Lower leg skin (tissue), 3 donors: ENCODE results near the gene PPP1R18.

Experiments used
- POLR2A ChIP-seq, 2 donors: fragments of 450-650 bp; IDR thresholded peaks; one replicate each; pipeline ENCODE4 v1.6.1; 2016 to 2017; ENCODE audit warnings: antibody characterized with exemption in 2 of 2, mild to moderate bottlenecking in 1 of 2, moderate library complexity in 1 of 2
- TF ChIP-seq, protein P1 (sequence below), 3 donors: fragments of 450-650 bp; IDR thresholded peaks; one replicate each; pipeline ENCODE4 v1.5.1; 2016; ENCODE audit warnings: antibody characterized with exemption in 3 of 3, mild to moderate bottlenecking in 3 of 3, moderate library complexity in 2 of 3

DNA sequence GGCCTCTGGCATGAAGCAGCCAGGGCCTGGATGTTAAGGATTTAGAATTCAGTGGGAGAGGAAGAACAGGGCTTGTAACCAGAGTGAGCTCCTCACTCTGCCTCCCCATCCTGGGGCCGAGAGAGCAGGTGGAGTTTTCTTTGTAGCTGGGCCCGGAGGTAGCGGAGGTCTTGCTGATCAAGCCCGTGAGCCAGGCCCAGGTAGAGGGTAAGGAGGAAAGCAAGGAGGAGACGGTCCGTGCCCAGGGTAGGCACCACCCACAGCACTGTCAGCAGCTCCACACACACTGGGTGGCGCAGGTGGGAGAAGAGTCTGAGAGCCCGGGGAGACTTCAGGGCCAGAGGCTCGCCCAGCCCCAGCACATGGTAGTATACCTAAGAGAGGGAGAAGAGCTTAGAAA is 2.1 kb upstream of the PPP1R18 start:
- TF ChIP-seq, protein P1, sequence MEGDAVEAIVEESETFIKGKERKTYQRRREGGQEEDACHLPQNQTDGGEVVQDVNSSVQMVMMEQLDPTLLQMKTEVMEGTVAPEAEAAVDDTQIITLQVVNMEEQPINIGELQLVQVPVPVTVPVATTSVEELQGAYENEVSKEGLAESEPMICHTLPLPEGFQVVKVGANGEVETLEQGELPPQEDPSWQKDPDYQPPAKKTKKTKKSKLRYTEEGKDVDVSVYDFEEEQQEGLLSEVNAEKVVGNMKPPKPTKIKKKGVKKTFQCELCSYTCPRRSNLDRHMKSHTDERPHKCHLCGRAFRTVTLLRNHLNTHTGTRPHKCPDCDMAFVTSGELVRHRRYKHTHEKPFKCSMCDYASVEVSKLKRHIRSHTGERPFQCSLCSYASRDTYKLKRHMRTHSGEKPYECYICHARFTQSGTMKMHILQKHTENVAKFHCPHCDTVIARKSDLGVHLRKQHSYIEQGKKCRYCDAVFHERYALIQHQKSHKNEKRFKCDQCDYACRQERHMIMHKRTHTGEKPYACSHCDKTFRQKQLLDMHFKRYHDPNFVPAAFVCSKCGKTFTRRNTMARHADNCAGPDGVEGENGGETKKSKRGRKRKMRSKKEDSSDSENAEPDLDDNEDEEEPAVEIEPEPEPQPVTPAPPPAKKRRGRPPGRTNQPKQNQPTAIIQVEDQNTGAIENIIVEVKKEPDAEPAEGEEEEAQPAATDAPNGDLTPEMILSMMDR (IDR thresholded peaks at IDR 0.05) = no peak
- TF ChIP-seq POLR2A (IDR thresholded peaks at IDR 0.05) = no peak
